PC-3 (cell line): Measurements from ENCODE around the gene SLC44A3. TPM values are rescaled to one million over a fixed set of nuclear protein-coding genes. Genes with fewer than 3 reads are reported as not detected.

ENCODE experiments used
- ATAC-seq: fragments of 200-7000 bp; cut with Tn5 transposase; 2 replicates; pipeline ENCODE4 v1.9.1; 2020; ENCODE audit warnings: mild to moderate bottlenecking, moderate library complexity
- BruUV-seq: library from RNA; stranded (reverse); fragments of 400-500 nt; replicated peaks from 2 replicates; lab custom pipeline; 2021; lab: Mats Ljungman, UMichigan
- CTCF ChIA-PET: fragments of 300-600 bp; sonication (Branson Sonifier 250); formaldehyde crosslinking; loops from one replicate; lab custom pipeline; 2022; ENCODE audit warnings: antibody characterized with exemption; lab: Charles Lee
- POLR2A ChIA-PET: fragments of 300-600 bp; sonication (Branson Sonifier 250); formaldehyde crosslinking; loops from one replicate; lab custom pipeline; 2022; ENCODE audit warnings: antibody characterized with exemption; ENCODE audit not compliant: unreplicated experiment; lab: Charles Lee
- DNase-seq: peaks from one replicate; pipeline ENCODE4 v3.0.0-alpha.2; 2015
- H2AFZ ChIP-seq: fragments of 300-600 bp; sonication (generic); 2 replicates; pipeline ENCODE4 v1.6.0; 2016; ENCODE audit warnings: antibody characterized with exemption, low read length
- H3F3A ChIP-seq: fragments of 300-600 bp; sonication (generic); one replicate; pipeline ENCODE4 v1.6.0; 2017; ENCODE audit warnings: antibody characterized with exemption, low read length, control low read depth, mild to moderate bottlenecking; ENCODE audit not compliant: unreplicated experiment
- H3K27ac ChIP-seq: fragments of 300-600 bp; sonication (generic); 2 replicates; pipeline ENCODE4 v1.5.1; 2016; ENCODE audit warnings: mild to moderate bottlenecking, low read length
- H3K27me3 ChIP-seq: fragments of 300-600 bp; sonication (generic); 2 replicates; pipeline ENCODE4 v1.6.1; 2016; ENCODE audit warnings: low read length, mixed read lengths
- H3K36me3 ChIP-seq: fragments of 300-600 bp; sonication (generic); 2 replicates; pipeline ENCODE4 v1.6.1; 2016; ENCODE audit warnings: low read depth, mixed run types, low read length, mixed read lengths
- H3K4me1 ChIP-seq: fragments of 300-600 bp; sonication (generic); 2 replicates; pipeline ENCODE4 v1.5.1; 2016; ENCODE audit warnings: low read length; ENCODE audit not compliant: insufficient read depth
- H3K4me2 ChIP-seq: fragments of 300-600 bp; sonication (generic); 2 replicates; pipeline ENCODE4 v1.6.0; 2016; ENCODE audit warnings: low read length
- H3K4me3 ChIP-seq: fragments of 300-600 bp; sonication (generic); 2 replicates; pipeline ENCODE4 v1.5.1; 2016; ENCODE audit warnings: mild to moderate bottlenecking, low read length, mixed read lengths
- H3K79me2 ChIP-seq: fragments of 300-600 bp; sonication (generic); 2 replicates; pipeline ENCODE4 v1.6.1; 2017; ENCODE audit warnings: low read length, mixed read lengths
- H3K9ac ChIP-seq: fragments of 300-600 bp; sonication (generic); 2 replicates; pipeline ENCODE4 v1.6.0; 2016; ENCODE audit warnings: mild to moderate bottlenecking, low read length
- H3K9me2 ChIP-seq: fragments of 300-600 bp; sonication (generic); replicated peaks from 2 replicates; pipeline ENCODE4 v1.6.1; 2016; ENCODE audit warnings: mixed run types, low read length, mixed read lengths
- H3K9me3 ChIP-seq: fragments of 300-600 bp; sonication (generic); 2 replicates; pipeline ENCODE4 v1.6.1; 2016; ENCODE audit warnings: low read length, mixed read lengths
- H4K20me1 ChIP-seq: fragments of 300-600 bp; sonication (generic); 2 replicates; pipeline ENCODE4 v1.6.1; 2016; ENCODE audit warnings: low read length, mixed read lengths
- CTCF ChIP-seq: fragments of 300-600 bp; sonication (generic); conservative IDR thresholded peaks from 2 replicates; pipeline ENCODE4 v1.5.1; 2017; ENCODE audit warnings: antibody characterized with exemption, low read depth, mild to moderate bottlenecking, low read length
- EZH2 ChIP-seq: fragments of 300-600 bp; sonication (generic); IDR thresholded peaks from one replicate; pipeline ENCODE4 v1.6.1; 2017; ENCODE audit warnings: antibody characterized with exemption, mild to moderate bottlenecking, low read length; ENCODE audit not compliant: unreplicated experiment
- EZH2phosphoT487 ChIP-seq: fragments of 300-600 bp; sonication (generic); IDR thresholded peaks from 2 replicates; pipeline ENCODE4 v1.6.1; 2018; ENCODE audit warnings: mild to moderate bottlenecking, antibody characterized with exemption, low read length, borderline replicate concordance
- intact Hi-C: fragments of 100-400 bp; cut with micrococcal nuclease; formaldehyde crosslinking; loops from 2 replicates; pipeline ENCODE4 v1.9.0; 2023
- total RNA-seq: library from RNA; depleted of rRNA; stranded (reverse); fragments of >200 nt; gene quantifications from 2 replicates; pipeline ENCODE4 v1.2.3, GENCODE V29; 2014

Gene SLC44A3
- total RNA-seq, 1 experiment from 2014 or later, result 9.2 TPM

GRCh38 chr1:94821636-94822305, 1.6 kb downstream of the SLC44A3 start:
- H3K4me2 ChIP-seq, result peak overlapping the region; percentile 90
- ChIA-PET CTCF (interaction anchor here (1.0 to 1.3 kb wide), 2 partner anchors 33 to 220 kb away, joined by 3 to 4 read pairs; no protein-coding TSS in a partner anchor), POLR2A (interaction anchor here (0.8 kb wide), 1 partner anchor 18 kb away, joined by 3 read pairs; no protein-coding TSS in a partner anchor)
- no peaks in the 10 kb centered on the region for H3F3A ChIP-seq
- H3K9me3 ChIP-seq, result no peaks in the 10 kb centered on the region
- intact Hi-C loops, result no loop called here
- no peaks in the 10 kb centered on the region for H3K9me2 ChIP-seq
- H4K20me1 ChIP-seq, result no peaks in the 10 kb centered on the region
- TF ChIP-seq CTCF (no peak), EZH2phosphoT487 (no peak), EZH2 (no peak)
- peak overlapping the region; percentile 25; the same call in 1 of the 2 replicates for H3K27ac ChIP-seq
- peak; percentile 9 for DNase-seq
- H3K36me3 ChIP-seq, result no peaks in the 10 kb centered on the region
- H3K79me2 ChIP-seq, result peaks cover 23% of the 10 kb centered on the region
- peak overlapping the region; percentile 86 for H2AFZ ChIP-seq
- peak overlapping the region; percentile 69 for H3K9ac ChIP-seq
- ATAC-seq, result no peak
- BruUV-seq, result no TSS peak
- no peaks in the 10 kb centered on the region for H3K27me3 ChIP-seq
- peak overlapping the region; percentile 75 for H3K4me3 ChIP-seq
- H3K4me1 ChIP-seq, result peaks cover 43% of the 10 kb centered on the region

- Histone ChIP-seq H3K4me1 (peaks cover 49% of the 10 kb centered on the region), H3K27ac (peak overlapping the region; percentile 26), H2AFZ (no peak overlapping the region), H3K79me2 (peaks cover 23% of the 10 kb centered on the region), H3K4me3 (no peak overlapping the region), H3F3A (no peaks in the 10 kb centered on the region), H3K9me3 (no peaks in the 10 kb centered on the region), H4K20me1 (no peaks in the 10 kb centered on the region), H3K4me2 (peak overlapping the region; percentile 90), H3K9ac (no peak overlapping the region), H3K9me2 (no peaks in the 10 kb centered on the region), H3K36me3 (no peaks in the 10 kb centered on the region), H3K27me3 (no peaks in the 10 kb centered on the region)
- ChIA-PET POLR2A (no interaction called here), CTCF (no interaction called here)
- ATAC-seq (peak; percentile 18), DNase-seq (peak; percentile 66)
- intact Hi-C loops, result no loop called here
- no peak for TF ChIP-seq EZH2phosphoT487
- TF ChIP-seq CTCF, result no peak
- no peak for TF ChIP-seq EZH2
- no TSS peak for BruUV-seq
These were observed 3.0 kb downstream of the SLC44A3 start for GRCh38 chr1:94823116-94823515.

- H4K20me1 ChIP-seq, result no peaks in the 10 kb centered on the region
- H3F3A ChIP-seq, result no peaks in the 10 kb centered on the region
- no peaks in the 10 kb centered on the region for H3K9me3 ChIP-seq
- no peak for TF ChIP-seq EZH2
- TF ChIP-seq EZH2phosphoT487, result no peak
- no peak for TF ChIP-seq CTCF
- intact Hi-C loops, result no loop called here
- no peaks in the 10 kb centered on the region for H3K36me3 ChIP-seq
- no peak overlapping the region for H2AFZ ChIP-seq
- no peak overlapping the region for H3K9ac ChIP-seq
- peaks cover 20% of the 10 kb centered on the region for H3K79me2 ChIP-seq
- no peak overlapping the region for H3K4me3 ChIP-seq
- peaks cover 46% of the 10 kb centered on the region for H3K4me1 ChIP-seq
- no peaks in the 10 kb centered on the region for H3K9me2 ChIP-seq
- H3K27me3 ChIP-seq, result no peaks in the 10 kb centered on the region
- DNase-seq (no peak), ATAC-seq (no peak)
- ChIA-PET POLR2A (no interaction called here), CTCF (no interaction called here)
- BruUV-seq, result no TSS peak
- H3K4me2 ChIP-seq, result no peak overlapping the region
- no peak overlapping the region for H3K27ac ChIP-seq
These were observed 5.8 kb downstream of the SLC44A3 start for GRCh38 chr1:94825936-94826335.
